GM23338 (cell line): ENCODE results near the gene TAOK2.

Source experiments
- CREB1 ChIP-seq: fragments of 250-450 bp; sonication (Bioruptor Pico); IDR thresholded peaks from 2 replicates; pipeline ENCODE4 v1.5.0; 2020; ENCODE audit warnings: low read depth, mild to moderate bottlenecking, moderate library complexity
- CTCF ChIP-seq, 2 experiments: fragments of 200-600 bp in 1 of 2; sonication (generic) in 1 of 2; conservative IDR thresholded peaks; 2 replicates each; pipeline versions ENCODE4 v1.5.1 to v1.6.1; 2016 to 2017; ENCODE audit warnings: antibody characterized with exemption in 2 of 2, low read depth in 2 of 2, mild to moderate bottlenecking in 2 of 2, moderate library complexity in 1 of 2
- EZH2 ChIP-seq: fragments of 200-600 bp; sonication (generic); IDR thresholded peaks from one replicate; pipeline ENCODE4 v1.8.0; 2017; ENCODE audit warnings: antibody characterized with exemption, mild to moderate bottlenecking, low read depth; ENCODE audit not compliant: unreplicated experiment
- EZH2phosphoT487 ChIP-seq: fragments of 200-600 bp; sonication (generic); IDR thresholded peaks from one replicate; pipeline ENCODE4 v1.8.1; 2018; ENCODE audit warnings: antibody characterized with exemption; ENCODE audit not compliant: unreplicated experiment
- POLR2AphosphoS5 ChIP-seq: IDR thresholded peaks from 2 replicates; pipeline ENCODE4 v1.6.1; 2016; ENCODE audit warnings: antibody characterized with exemption, low read depth
- REST ChIP-seq: IDR thresholded peaks from one replicate; pipeline ENCODE4 v1.6.1; 2018; ENCODE audit warnings: antibody characterized with exemption; ENCODE audit not compliant: unreplicated experiment
- ZNF331 ChIP-seq: fragments of 250-450 bp; sonication (Bioruptor Pico); IDR thresholded peaks from 2 replicates; pipeline ENCODE4 v1.5.0; 2020; ENCODE audit warnings: low read depth, mild to moderate bottlenecking, moderate library complexity
- ZNF462 ChIP-seq: fragments of 250-450 bp; sonication (Bioruptor Pico); IDR thresholded peaks from 2 replicates; pipeline ENCODE4 v1.5.0; 2020; ENCODE audit warnings: mild to moderate bottlenecking, moderate library complexity

- TF ChIP-seq EZH2 (no peak), CTCF (conservative IDR thresholded peaks at IDR 0.05; ENCODE audit: low read depth in 2 of 2) (no peak), REST (no peak), CREB1 (no peak), EZH2phosphoT487 (no peak), ZNF331 (no peak), POLR2AphosphoS5 (no peak), ZNF462 (CRISPR knock-in tag) (no peak)
Observed at GRCh38 chr16:30026449-30026848, 52.8 kb downstream of the TAOK2 start.
